Neural cell (in vitro differentiated cells): ENCODE measurements around the gene MDM2.

Source experiments
- EZH2 ChIP-seq: fragments of 200-600, 300-800 bp; shearing (Covaris generic), sonication (generic); IDR thresholded peaks from 2 replicates; pipeline ENCODE4 v1.6.1; 2014; ENCODE audit warnings: antibody characterized with exemption, low read length, borderline replicate concordance, mild to moderate bottlenecking; ENCODE audit not compliant: insufficient read depth, poor library complexity, severe bottlenecking
- RAD21 ChIP-seq: fragments of 450-650 bp; conservative IDR thresholded peaks from 2 replicates; pipeline ENCODE4 v1.6.1; 2014; ENCODE audit warnings: antibody characterized with exemption, mild to moderate bottlenecking, moderate library complexity
- TAF1 ChIP-seq: IDR thresholded peaks from 2 replicates; pipeline ENCODE4 v1.6.1; 2012; ENCODE audit warnings: low read depth
- TF ChIP-seq, protein P1 (sequence below): fragments of 450-650 bp; IDR thresholded peaks from 2 replicates; pipeline ENCODE4 v1.5.1; 2014; ENCODE audit warnings: antibody characterized with exemption, mild to moderate bottlenecking, moderate library complexity; ENCODE audit not compliant: poor library complexity, severe bottlenecking

DNA sequence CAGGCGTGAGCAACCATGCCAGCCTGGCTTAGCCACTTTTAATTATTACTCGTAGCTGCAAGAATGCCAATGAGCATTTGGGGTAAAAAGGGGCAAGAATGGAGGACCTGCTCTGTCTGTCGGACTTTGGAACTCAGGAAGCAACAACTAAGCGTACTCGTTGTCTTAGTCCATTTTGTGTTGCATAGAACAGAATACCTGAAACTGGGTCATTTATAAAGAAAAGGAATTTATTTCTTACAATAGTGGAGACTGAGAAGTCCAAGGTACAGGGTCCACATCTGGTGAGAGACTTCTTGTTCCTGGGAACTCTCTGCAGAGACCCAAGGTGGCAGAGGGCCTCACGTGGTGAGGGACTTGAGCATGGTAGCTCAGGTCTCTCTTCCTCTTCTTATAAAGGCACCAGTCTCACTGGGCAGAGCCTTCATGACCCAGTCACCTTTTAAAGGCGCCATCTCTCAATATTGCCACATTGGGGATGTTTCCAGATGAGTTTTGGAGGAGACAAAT lies 32.8 kb upstream of the MDM2 start:
- no peak for TF ChIP-seq TAF1
- TF ChIP-seq, protein P1, sequence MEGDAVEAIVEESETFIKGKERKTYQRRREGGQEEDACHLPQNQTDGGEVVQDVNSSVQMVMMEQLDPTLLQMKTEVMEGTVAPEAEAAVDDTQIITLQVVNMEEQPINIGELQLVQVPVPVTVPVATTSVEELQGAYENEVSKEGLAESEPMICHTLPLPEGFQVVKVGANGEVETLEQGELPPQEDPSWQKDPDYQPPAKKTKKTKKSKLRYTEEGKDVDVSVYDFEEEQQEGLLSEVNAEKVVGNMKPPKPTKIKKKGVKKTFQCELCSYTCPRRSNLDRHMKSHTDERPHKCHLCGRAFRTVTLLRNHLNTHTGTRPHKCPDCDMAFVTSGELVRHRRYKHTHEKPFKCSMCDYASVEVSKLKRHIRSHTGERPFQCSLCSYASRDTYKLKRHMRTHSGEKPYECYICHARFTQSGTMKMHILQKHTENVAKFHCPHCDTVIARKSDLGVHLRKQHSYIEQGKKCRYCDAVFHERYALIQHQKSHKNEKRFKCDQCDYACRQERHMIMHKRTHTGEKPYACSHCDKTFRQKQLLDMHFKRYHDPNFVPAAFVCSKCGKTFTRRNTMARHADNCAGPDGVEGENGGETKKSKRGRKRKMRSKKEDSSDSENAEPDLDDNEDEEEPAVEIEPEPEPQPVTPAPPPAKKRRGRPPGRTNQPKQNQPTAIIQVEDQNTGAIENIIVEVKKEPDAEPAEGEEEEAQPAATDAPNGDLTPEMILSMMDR = no peak
- no peak for TF ChIP-seq EZH2
- no peak for TF ChIP-seq RAD21
